Myocyte (in vitro differentiated cells): Measurements from ENCODE around the gene MMP3. TPM values are rescaled to one million over a fixed set of nuclear protein-coding genes. Genes with fewer than 3 reads are reported as not detected.

Experiments
- DNase-seq: peaks from one replicate; pipeline ENCODE4 v3.0.0-alpha.2; 2012; ENCODE audit warnings: low read depth
- total RNA-seq: library from RNA; depleted of rRNA; stranded (reverse); fragments of >200 nt; gene quantifications from 2 replicates; pipeline ENCODE4 v1.2.3, GENCODE V29; 2014

Gene MMP3
- total RNA-seq, 1 donor from 2014 or later, result not detected

DNA sequence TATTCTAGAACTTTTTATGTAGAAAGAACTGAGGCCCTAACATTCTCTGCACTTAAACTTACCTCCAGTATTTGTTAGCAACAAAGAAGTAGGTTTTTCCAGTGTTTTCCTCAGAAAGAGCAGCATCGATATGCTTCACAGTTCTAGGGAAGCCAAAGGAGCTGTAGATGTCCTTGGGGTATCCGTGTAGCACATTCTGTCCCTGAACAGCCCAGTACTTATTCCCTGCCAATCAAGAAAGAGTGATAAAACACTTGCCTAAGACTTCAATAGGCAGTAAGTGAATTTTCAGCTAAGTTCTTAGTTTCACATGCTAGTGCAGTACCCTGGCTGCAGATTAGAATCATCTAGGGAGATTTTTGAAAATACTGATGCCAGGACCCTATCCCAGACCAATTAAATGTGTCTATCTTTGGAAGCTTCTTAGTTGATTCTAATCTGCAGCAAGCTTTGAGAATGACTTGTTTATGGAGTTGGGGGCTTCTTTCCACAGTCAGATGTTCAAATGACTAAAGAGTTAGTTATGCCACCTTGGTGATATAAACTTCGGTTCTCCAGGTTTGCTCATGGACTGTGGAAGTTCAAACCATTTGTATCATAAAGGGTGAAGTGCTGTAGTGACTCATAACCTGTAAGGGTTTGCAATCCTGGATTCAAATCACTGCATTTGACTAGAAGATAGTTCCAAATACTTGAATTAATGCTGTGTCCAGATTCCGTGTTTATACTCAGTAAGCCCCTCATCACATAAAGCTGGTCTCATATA lies 52.0 kb downstream of the MMP3 start:
- no peak for DNase-seq

- DNase-seq, result no peak
Observed at GRCh38 chr11:102788334-102788995, 54.9 kb downstream of the MMP3 start.

Other genes starting within 250 kb of the MMP3 start
- gene MMP20, start 218.3 kb downstream of the MMP3 start, total RNA-seq, result 0.13 TPM in 1 of 2 replicates, not detected in the other
- not detected in 2 replicates for gene MMP27, start 137.8 kb downstream of the MMP3 start, total RNA-seq
- not detected in 2 replicates for gene MMP8, start 118.7 kb downstream of the MMP3 start, total RNA-seq
- gene MMP10, start 63.0 kb downstream of the MMP3 start, total RNA-seq, result not detected in 2 replicates
- 0.10 and 0.94 TPM in 2 replicates for gene MMP1, start 45.4 kb downstream of the MMP3 start, total RNA-seq
- not detected in 2 replicates for gene MMP12, start 31.4 kb upstream of the MMP3 start, total RNA-seq
- not detected in 2 replicates for gene MMP13, start 112.1 kb upstream of the MMP3 start, total RNA-seq
- gene DCUN1D5, start 248.6 kb upstream of the MMP3 start, total RNA-seq, result 65.3 and 81.5 TPM in 2 replicates